CD4-positive, alpha-beta T cell (primary cell): Measurements from ENCODE around the gene FBXL17. TPM values are rescaled to one million over a fixed set of nuclear protein-coding genes. Genes with fewer than 3 reads are reported as not detected.

Experiments
- ATAC-seq: fragments of 200-7000 bp; cut with Tn5 transposase; one replicate; pipeline ENCODE4 v1.10.0; 2022; ENCODE audit warnings: mild to moderate bottlenecking; ENCODE audit not compliant: poor library complexity
- CTCF ChIA-PET: fragments of 350-600 bp; sonication (Branson Sonifier 250); formaldehyde crosslinking; loops from one replicate; lab custom pipeline; 2021; ENCODE audit warnings: antibody characterized with exemption, inconsistent platforms; lab: Charles Lee
- POLR2A ChIA-PET: fragments of 350-600 bp; sonication (Branson Sonifier 250); formaldehyde crosslinking; loops from one replicate; lab custom pipeline; 2021; ENCODE audit warnings: antibody characterized with exemption, inconsistent platforms; lab: Charles Lee
- DNase-seq, 14 experiments: peaks; one replicate each; pipeline ENCODE4 v3.0.0-alpha.2; 2013 to 2020; ENCODE audit warnings: mixed read lengths in 2 of 14
- H3K27ac ChIP-seq, 2 donors: one replicate each; pipeline versions ENCODE4 v1.5.1 to v1.7.0; 2013; ENCODE audit warnings: low read length in 2 of 2, low read depth in 1 of 2, mild to moderate bottlenecking in 1 of 2
- H3K27me3 ChIP-seq, 2 experiments: 1 replicate in 1 of 2; 2 replicates in 1 of 2; pipeline versions ENCODE4 v1.6.1 to v1.7.0; 2013; ENCODE audit warnings: low read length in 2 of 2, control low read depth in 1 of 2, mild to moderate bottlenecking in 1 of 2, moderate library complexity in 1 of 2; ENCODE audit not compliant: insufficient read depth in 2 of 2, control insufficient read depth in 1 of 2
- H3K36me3 ChIP-seq: one replicate; pipeline ENCODE4 v1.6.1; 2013; ENCODE audit warnings: low read length, control low read depth; ENCODE audit not compliant: insufficient read depth
- H3K4me1 ChIP-seq: one replicate; pipeline ENCODE4 v1.6.1; 2013; ENCODE audit warnings: low read length, control low read depth; ENCODE audit not compliant: insufficient read depth
- H3K4me3 ChIP-seq: one replicate; pipeline ENCODE4 v1.5.1; 2013; ENCODE audit warnings: mild to moderate bottlenecking, low read length, moderate library complexity
- H3K9me3 ChIP-seq, 2 experiments: 1 replicate in 1 of 2; 2 replicates in 1 of 2; pipeline versions ENCODE4 v1.6.1 to v1.7.0; 2013; ENCODE audit warnings: low read length in 2 of 2, mild to moderate bottlenecking in 2 of 2, control low read depth in 1 of 2, moderate library complexity in 1 of 2; ENCODE audit not compliant: control insufficient read depth in 1 of 2, insufficient read depth in 1 of 2
- H3K27ac Mint-ChIP-seq: one replicate; pipeline ENCODE4 v1.8.0; 2020; ENCODE audit warnings: mixed read lengths
- H3K27me3 Mint-ChIP-seq: one replicate; pipeline ENCODE4 v1.8.0; 2021; ENCODE audit warnings: mixed read lengths
- H3K36me3 Mint-ChIP-seq: one replicate; pipeline ENCODE4 v1.8.0; 2021; ENCODE audit warnings: low read depth, mixed read lengths
- H3K4me1 Mint-ChIP-seq: one replicate; pipeline ENCODE4 v1.8.0; 2021; ENCODE audit warnings: low read depth, mixed read lengths
- H3K4me3 Mint-ChIP-seq: one replicate; pipeline ENCODE4 v1.8.0; 2020; ENCODE audit warnings: mild to moderate bottlenecking, mixed read lengths
- H3K9me3 Mint-ChIP-seq: one replicate; pipeline ENCODE4 v1.8.0; 2020; ENCODE audit warnings: mixed read lengths
- intact Hi-C, 2 experiments: fragments of 100-400 bp; cut with DNase I in 1 of 2; cut with micrococcal nuclease in 1 of 2; formaldehyde crosslinking; loops; one replicate each; pipeline versions ENCODE4 v1.15.1 to v1.9.0; 2023 to 2025; cut with DNase I, micrococcal nuclease
- total RNA-seq, 174 experiments: library from RNA in 2 of 174; stranded (reverse) in 2 of 174; gene quantifications; one replicate each; pipeline ENCODE4 v1.2.3 and lab custom pipeline; 2021 to 2026
- TF ChIP-seq, protein P1 (sequence below): fragments of 200-600 bp; IDR thresholded peaks from one replicate; pipeline ENCODE4 v1.8.0; 2022; ENCODE audit warnings: antibody characterized with exemption, mild to moderate bottlenecking

FBXL17 gene
- total RNA-seq, 2 experiments from 2014 or later: 17.9 to 21.1 TPM

DNA sequence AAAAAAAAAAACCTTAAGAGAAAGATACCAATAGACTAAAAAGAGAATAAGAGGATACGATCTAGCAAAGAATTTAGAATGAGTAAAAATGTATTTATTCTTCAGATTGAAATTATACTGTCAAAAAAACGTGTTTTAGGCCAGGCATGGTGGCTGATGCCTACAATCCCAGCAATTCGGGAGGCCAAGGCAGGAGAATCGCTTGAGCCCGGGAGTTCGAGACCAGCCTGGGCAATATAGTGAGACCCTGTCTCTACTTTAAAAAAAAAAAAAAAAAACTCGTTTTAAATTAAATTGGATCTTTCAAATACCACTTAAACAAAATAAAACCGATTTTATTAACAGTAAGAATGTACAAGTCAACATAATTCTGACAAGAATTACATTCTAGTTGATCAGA, 41.8 kb downstream of the FBXL17 start:
- ChIA-PET CTCF (interaction anchor here (0.6 kb wide), 1 partner anchor 1621 kb away, joined by 3 read pairs; no protein-coding TSS in a partner anchor), POLR2A (interaction anchor here (1.0 kb wide), 1 partner anchor 42 kb away, joined by 3 read pairs; no protein-coding TSS in a partner anchor)
- H3K4me1 Mint-ChIP-seq: no peaks in the 10 kb centered on the region

DNA sequence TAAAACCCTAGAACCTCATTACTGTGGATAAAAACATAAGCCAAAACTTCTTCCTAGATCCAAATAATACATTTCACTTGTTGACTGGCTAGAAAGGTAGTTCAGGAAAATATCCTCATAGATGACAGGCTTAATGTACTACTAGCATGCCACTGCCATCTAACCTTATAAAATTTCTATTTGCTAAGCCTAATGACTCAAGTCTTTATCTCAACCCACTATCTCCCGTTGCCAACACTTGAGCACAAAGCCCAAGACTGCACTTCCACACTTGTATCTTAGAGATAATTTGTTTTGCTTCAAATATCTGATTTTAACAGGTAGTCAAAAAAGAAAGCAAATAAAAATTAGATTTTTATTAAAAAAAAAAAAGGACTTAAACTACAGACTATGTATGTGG, 42.7 kb downstream of the FBXL17 start:
- Histone ChIP-seq H3K4me3 (no peak overlapping the region), H3K36me3 (peaks cover 3% of the 10 kb centered on the region), H3K27ac (no peak overlapping the region), H3K27me3 (no peaks in the 10 kb centered on the region), H3K9me3 (no peaks in the 10 kb centered on the region), H3K4me1 (no peaks in the 10 kb centered on the region)
- H3K9me3 Mint-ChIP-seq: no peaks in the 10 kb centered on the region
- no peaks in the 10 kb centered on the region for H3K27me3 Mint-ChIP-seq
- intact Hi-C loops: no loop called here
- no peak overlapping the region for H3K4me3 Mint-ChIP-seq
- CTCF ChIA-PET: no interaction called here
- H3K36me3 Mint-ChIP-seq: peaks cover 30% of the 10 kb centered on the region
- POLR2A ChIA-PET: no interaction called here
- H3K27ac Mint-ChIP-seq: no peak overlapping the region
- TF ChIP-seq, protein P1, sequence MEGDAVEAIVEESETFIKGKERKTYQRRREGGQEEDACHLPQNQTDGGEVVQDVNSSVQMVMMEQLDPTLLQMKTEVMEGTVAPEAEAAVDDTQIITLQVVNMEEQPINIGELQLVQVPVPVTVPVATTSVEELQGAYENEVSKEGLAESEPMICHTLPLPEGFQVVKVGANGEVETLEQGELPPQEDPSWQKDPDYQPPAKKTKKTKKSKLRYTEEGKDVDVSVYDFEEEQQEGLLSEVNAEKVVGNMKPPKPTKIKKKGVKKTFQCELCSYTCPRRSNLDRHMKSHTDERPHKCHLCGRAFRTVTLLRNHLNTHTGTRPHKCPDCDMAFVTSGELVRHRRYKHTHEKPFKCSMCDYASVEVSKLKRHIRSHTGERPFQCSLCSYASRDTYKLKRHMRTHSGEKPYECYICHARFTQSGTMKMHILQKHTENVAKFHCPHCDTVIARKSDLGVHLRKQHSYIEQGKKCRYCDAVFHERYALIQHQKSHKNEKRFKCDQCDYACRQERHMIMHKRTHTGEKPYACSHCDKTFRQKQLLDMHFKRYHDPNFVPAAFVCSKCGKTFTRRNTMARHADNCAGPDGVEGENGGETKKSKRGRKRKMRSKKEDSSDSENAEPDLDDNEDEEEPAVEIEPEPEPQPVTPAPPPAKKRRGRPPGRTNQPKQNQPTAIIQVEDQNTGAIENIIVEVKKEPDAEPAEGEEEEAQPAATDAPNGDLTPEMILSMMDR: no peak
- no peak for ATAC-seq
- H3K4me1 Mint-ChIP-seq: peaks cover 2% of the 10 kb centered on the region
- DNase-seq: no peak

More for the DNA sequence above, 41.8 kb downstream of the FBXL17 start:
- no peaks in the 10 kb centered on the region for H3K9me3 Mint-ChIP-seq
- no peak overlapping the region for H3K27ac ChIP-seq
- peaks cover 33% of the 10 kb centered on the region for H3K36me3 Mint-ChIP-seq
- no peak overlapping the region for H3K27ac Mint-ChIP-seq
- ATAC-seq: no peak
- no peak overlapping the region for H3K4me3 ChIP-seq
- no peak overlapping the region for H3K4me3 Mint-ChIP-seq
- TF ChIP-seq, protein P1: no peak
- peaks cover 3% of the 10 kb centered on the region for H3K36me3 ChIP-seq
- DNase-seq: no peak
- no peaks in the 10 kb centered on the region for H3K4me1 ChIP-seq
- intact Hi-C loops: loop anchor here (10.0 kb wide), 2 partner anchors 665 to 765 kb away; partner anchors contain the start of gene EFNA5 (in 1 of the 2)
- no peaks in the 10 kb centered on the region for H3K27me3 ChIP-seq
- no peaks in the 10 kb centered on the region for H3K9me3 ChIP-seq
- H3K27me3 Mint-ChIP-seq: no peaks in the 10 kb centered on the region

DNA sequence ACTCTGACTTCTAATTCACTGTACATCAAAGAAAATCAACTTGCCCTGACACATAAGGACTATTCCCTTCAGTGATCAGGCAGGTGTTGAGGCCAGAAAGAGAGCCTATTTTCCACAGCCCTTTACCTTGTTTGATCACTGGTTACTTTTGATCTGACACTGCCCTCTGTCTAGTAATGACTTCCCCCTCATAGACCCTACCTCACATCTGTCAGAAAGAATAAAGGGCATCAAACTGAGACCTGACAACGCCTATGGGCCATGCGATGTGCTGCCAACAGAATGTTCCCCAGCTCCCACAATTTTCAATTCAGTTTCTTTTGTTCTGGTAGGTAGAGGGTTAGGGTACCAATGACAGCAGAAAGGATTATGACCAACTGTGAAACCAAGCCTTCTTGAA, 47.7 kb downstream of the FBXL17 start:
- H3K4me1 Mint-ChIP-seq: peaks cover 4% of the 10 kb centered on the region
- H3K27ac Mint-ChIP-seq: no peak overlapping the region
- no peak overlapping the region for H3K4me3 ChIP-seq
- H3K4me1 ChIP-seq: no peaks in the 10 kb centered on the region
- TF ChIP-seq, protein P1: no peak
- no peaks in the 10 kb centered on the region for H3K9me3 Mint-ChIP-seq
- no peaks in the 10 kb centered on the region for H3K27me3 Mint-ChIP-seq
- ATAC-seq (no peak), DNase-seq (no peak)
- no peaks in the 10 kb centered on the region for H3K9me3 ChIP-seq
- no peaks in the 10 kb centered on the region for H3K27me3 ChIP-seq
- no peaks in the 10 kb centered on the region for H3K36me3 ChIP-seq
- ChIA-PET CTCF (no interaction called here), POLR2A (no interaction called here)
- peaks cover 16% of the 10 kb centered on the region for H3K36me3 Mint-ChIP-seq
- intact Hi-C loops: no loop called here
- H3K4me3 Mint-ChIP-seq: no peak overlapping the region
- no peak overlapping the region for H3K27ac ChIP-seq
